Mucosa of descending colon (tissue), 3 donors: Measurements from ENCODE around the gene OTULINL. TPM values are rescaled to one million over a fixed set of nuclear protein-coding genes. Genes with fewer than 3 reads are reported as not detected.

Source experiments
- ATAC-seq: fragments of 200-7000 bp; cut with Tn5 transposase; one replicate; pipeline ENCODE4 v1.9.1; 2020; ENCODE audit warnings: mild to moderate bottlenecking, moderate library complexity
- DNase-seq, 3 donors: peaks; one replicate each; pipeline ENCODE4 v3.0.0-alpha.2; 2020
- H3K36me3 ChIP-seq: fragments of 200-600 bp; one replicate; pipeline ENCODE4 v1.8.0; 2021; ENCODE audit warnings: low read depth, mild to moderate bottlenecking
- H3K4me1 ChIP-seq: fragments of 200-600 bp; one replicate; pipeline ENCODE4 v1.8.0; 2021; ENCODE audit warnings: low read depth, mild to moderate bottlenecking
- H3K4me3 ChIP-seq: fragments of 200-600 bp; one replicate; pipeline ENCODE4 v1.8.0; 2021; ENCODE audit warnings: mild to moderate bottlenecking
- H3K9me3 ChIP-seq: fragments of 200-600 bp; one replicate; pipeline ENCODE4 v1.8.0; 2021; ENCODE audit warnings: mild to moderate bottlenecking
- intact Hi-C, 2 donors: fragments of 100-400 bp; cut with DNase I in 1 of 2; cut with micrococcal nuclease in 1 of 2; formaldehyde crosslinking; loops; one replicate each; pipeline versions ENCODE4 v1.11.0 to v1.11.1; 2022; cut with DNase I, micrococcal nuclease
- total RNA-seq, 3 donors: library from RNA; stranded (reverse); fragmentation: NEBNext Ultra II Directional in 2 of 3; extraction: Animal tissue kit (Norgen Biotek cat#: 25700) in 2 of 3; gene quantifications; one replicate each; pipeline versions ENCODE4 v1.2.1 to v1.2.4, GENCODE V29; 2021 to 2023
- TF ChIP-seq, protein P1 (sequence below): fragments of 200-600 bp; IDR thresholded peaks from one replicate; pipeline ENCODE4 v1.8.0; 2022; ENCODE audit warnings: antibody characterized with exemption, mild to moderate bottlenecking
- donor health status: DM: no; HTN: no; CAD: no; lungs with moderate emphysema.
- donor health status: DM: no; HTN: no; CAD: no.
- donor health status: DM: no; HTN: yes; CAD: no.

The OTULINL gene
- total RNA-seq, 3 donors from 2014 or later = 33.9 to 67.2 (median 60.1) TPM

DNA sequence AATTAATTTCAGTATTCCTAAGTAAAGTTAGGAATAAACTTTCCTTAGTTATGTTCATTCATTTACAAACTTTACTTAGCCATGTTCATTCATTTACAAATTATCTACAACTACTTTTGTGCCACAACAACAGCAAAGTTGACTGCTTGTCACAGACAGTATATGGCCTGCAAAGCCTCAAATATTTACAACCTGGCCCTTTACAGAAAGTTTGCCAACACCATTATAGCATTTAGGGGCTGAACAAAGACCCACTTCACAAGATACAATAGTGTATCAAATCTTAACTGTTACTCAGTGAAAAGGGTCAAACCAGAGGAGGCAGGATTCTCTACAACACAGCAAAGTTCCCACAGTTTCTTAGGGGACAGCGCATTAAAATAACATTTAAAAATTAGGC is 9.7 kb upstream of the OTULINL start:
- Histone ChIP-seq H3K36me3 (no peaks in the 10 kb centered on the region), H3K4me3 (no peak overlapping the region), H3K9me3 (no peaks in the 10 kb centered on the region), H3K4me1 (peaks cover 19% of the 10 kb centered on the region)
- TF ChIP-seq, protein P1, sequence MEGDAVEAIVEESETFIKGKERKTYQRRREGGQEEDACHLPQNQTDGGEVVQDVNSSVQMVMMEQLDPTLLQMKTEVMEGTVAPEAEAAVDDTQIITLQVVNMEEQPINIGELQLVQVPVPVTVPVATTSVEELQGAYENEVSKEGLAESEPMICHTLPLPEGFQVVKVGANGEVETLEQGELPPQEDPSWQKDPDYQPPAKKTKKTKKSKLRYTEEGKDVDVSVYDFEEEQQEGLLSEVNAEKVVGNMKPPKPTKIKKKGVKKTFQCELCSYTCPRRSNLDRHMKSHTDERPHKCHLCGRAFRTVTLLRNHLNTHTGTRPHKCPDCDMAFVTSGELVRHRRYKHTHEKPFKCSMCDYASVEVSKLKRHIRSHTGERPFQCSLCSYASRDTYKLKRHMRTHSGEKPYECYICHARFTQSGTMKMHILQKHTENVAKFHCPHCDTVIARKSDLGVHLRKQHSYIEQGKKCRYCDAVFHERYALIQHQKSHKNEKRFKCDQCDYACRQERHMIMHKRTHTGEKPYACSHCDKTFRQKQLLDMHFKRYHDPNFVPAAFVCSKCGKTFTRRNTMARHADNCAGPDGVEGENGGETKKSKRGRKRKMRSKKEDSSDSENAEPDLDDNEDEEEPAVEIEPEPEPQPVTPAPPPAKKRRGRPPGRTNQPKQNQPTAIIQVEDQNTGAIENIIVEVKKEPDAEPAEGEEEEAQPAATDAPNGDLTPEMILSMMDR = no peak
- ATAC-seq (no peak), DNase-seq (no peak)
- intact Hi-C loops = no loop called here

DNA sequence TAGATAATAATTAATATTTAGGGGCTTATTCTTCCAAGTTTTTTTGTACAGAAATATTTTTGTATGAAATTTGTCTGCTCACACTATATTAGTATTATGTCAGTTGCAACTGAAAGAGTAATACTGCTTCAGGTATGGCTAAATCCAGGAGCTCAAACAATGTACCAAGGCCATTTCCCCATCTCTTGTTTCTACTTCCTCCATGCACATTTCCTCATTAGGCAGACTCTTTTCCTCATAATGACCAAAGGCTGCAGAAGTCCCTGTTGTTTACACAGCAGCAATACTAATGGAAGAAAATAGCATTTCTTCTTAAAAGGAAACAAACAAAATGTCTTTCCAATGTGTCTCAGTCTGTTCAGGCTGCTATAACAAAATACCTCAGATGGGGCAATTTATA is 9.2 kb upstream of the OTULINL start:
- TF ChIP-seq, protein P1 = no peak
- H3K4me1 ChIP-seq = peaks cover 19% of the 10 kb centered on the region
- H3K9me3 ChIP-seq = no peaks in the 10 kb centered on the region
- no peak overlapping the region for H3K4me3 ChIP-seq
- ATAC-seq = no peak
- no peak for DNase-seq
- no peaks in the 10 kb centered on the region for H3K36me3 ChIP-seq
- intact Hi-C loops = no loop called here

DNA sequence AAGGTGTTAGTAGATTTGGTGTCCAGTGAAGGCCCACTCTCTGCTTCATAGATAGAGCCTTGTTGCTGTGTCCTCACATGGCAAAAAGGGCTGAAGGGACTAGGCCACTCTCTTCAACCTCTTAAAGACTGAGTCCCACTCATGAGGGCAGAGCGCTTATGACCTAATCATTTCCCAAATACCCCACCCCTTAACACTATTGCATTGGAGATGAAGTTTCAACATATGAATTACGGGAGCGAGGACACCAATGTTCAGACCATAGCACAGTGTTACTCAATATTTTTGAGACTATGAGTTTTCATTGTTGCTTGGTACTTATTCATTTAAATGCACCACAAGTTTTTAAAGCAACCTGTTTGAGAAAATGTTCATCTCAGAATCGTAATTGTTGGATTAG is 8.8 kb upstream of the OTULINL start:
- DNase-seq (no peak), ATAC-seq (no peak)
- H3K4me1 ChIP-seq = peaks cover 19% of the 10 kb centered on the region
- TF ChIP-seq, protein P1 = no peak
- no peaks in the 10 kb centered on the region for H3K9me3 ChIP-seq
- H3K36me3 ChIP-seq = no peaks in the 10 kb centered on the region
- no peak overlapping the region for H3K4me3 ChIP-seq
- intact Hi-C loops = no loop called here

DNA sequence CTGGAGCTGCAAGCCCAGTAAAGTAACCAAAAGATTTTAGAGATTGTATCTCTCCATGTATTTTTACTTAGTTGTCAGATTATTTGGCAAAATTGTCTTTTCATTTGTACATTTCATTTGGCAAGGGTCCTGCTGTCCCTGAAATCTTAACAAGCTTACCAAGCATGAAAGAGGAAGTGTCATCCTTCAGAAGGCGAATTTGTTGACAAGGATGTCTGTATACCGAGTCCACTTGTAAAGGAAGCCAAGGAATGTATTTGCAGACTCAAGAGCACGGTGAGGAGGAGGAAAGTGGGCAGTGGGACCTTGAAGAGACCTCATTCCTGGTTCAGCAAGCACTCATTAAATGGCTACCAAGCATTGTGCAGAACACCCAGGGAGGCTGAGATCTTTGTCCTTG is 7.5 kb upstream of the OTULINL start:
- ATAC-seq (no peak), DNase-seq (no peak)
- no peaks in the 10 kb centered on the region for H3K9me3 ChIP-seq
- H3K36me3 ChIP-seq = no peaks in the 10 kb centered on the region
- intact Hi-C loops = no loop called here
- peaks cover 19% of the 10 kb centered on the region for H3K4me1 ChIP-seq
- TF ChIP-seq, protein P1 = no peak
- no peak overlapping the region for H3K4me3 ChIP-seq

DNA sequence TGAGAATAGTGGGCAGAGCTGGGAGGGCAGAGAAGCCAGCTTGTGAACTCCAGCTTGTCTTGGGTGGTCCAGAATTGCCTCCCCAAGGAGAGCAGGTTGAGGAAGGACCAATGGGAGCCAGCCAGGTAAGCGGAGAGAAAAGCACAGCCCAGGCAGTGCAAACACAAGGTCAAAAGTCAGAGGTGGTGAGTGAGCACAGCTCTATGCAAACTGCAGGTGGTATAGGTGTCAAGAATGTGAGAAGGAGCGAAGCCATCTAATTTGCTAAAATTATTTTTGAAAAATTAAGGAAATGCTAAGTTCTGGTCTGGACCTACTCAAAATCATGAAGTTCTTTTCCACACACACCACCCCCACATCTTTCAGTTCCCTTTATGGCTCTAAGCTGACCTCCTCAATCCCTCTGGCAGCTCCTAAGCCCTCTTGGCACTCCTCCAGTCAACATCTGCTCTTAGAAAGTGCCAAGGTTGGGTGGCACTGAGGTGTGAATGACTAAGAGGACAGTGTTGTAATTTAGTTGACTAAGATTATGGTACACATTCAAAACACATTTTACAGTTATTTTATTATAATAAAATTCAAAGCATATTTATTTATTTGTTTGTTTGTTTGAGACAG is 6.6 kb upstream of the OTULINL start:
- Histone ChIP-seq H3K36me3 (no peaks in the 10 kb centered on the region), H3K4me3 (no peak overlapping the region), H3K9me3 (no peaks in the 10 kb centered on the region), H3K4me1 (peaks cover 19% of the 10 kb centered on the region)
- DNase-seq (peak in 2 of 3 donors; percentile 54 to 86), ATAC-seq (peak; percentile 93)
- TF ChIP-seq, protein P1 = no peak
- intact Hi-C loops = no loop called here

DNA sequence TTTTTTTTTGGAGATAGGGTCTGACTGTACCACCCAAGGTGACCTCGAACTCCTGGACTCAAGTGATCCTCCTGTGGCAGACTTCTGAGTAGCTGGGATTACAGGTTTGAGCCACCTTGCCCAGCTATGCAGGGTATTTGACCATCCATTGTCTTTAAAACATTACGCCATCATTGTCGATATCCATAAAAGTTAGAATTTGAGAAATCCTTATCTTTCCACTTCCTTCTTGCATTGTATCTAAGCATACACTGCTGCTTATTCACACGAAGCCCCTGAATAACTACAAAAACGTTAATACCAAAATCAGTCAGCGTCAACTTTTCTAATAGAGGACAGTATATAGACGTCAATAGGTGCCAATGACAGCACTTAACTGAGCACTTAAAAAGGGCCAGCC is 5.4 kb upstream of the OTULINL start:
- ATAC-seq (no peak), DNase-seq (no peak)
- Histone ChIP-seq H3K4me3 (no peak overlapping the region), H3K9me3 (no peaks in the 10 kb centered on the region), H3K4me1 (peaks cover 26% of the 10 kb centered on the region), H3K36me3 (no peaks in the 10 kb centered on the region)
- intact Hi-C loops = no loop called here
- TF ChIP-seq, protein P1 = no peak
